Endothelial cell of umbilical vein (primary cell): ENCODE data around the gene KIF6.

ENCODE experiments used
- EZH2 ChIP-seq: IDR thresholded peaks from 2 replicates; pipeline ENCODE4 v1.6.1; 2012; ENCODE audit warnings: borderline replicate concordance, low read depth, mild to moderate bottlenecking, moderate library complexity, low read length, inconsistent platforms; ENCODE audit not compliant: severe bottlenecking
- MYC ChIP-seq: IDR thresholded peaks from one replicate; pipeline ENCODE4 v1.6.1; 2011; ENCODE audit warnings: mild to moderate bottlenecking, low read depth, low read length
- POLR2AphosphoS5 ChIP-seq: IDR thresholded peaks from 2 replicates; pipeline ENCODE4 v1.6.1; 2012; ENCODE audit warnings: low read depth, mild to moderate bottlenecking, control low read depth, low read length, moderate library complexity; ENCODE audit not compliant: insufficient read depth
- TF ChIP-seq, protein P1 (sequence below), 2 donors: IDR thresholded peaks; 1 replicate in 1 of 2; 2 replicates in 1 of 2; pipeline ENCODE4 v1.5.1; 2011; ENCODE audit warnings: low read length in 2 of 2, mild to moderate bottlenecking in 2 of 2, moderate library complexity in 2 of 2, control low read depth in 1 of 2, inconsistent platforms in 1 of 2, low read depth in 1 of 2; ENCODE audit not compliant: insufficient read depth in 1 of 2; ENCODE audit errors: extremely low read depth in 1 of 2
- TF ChIP-seq, protein P2 (sequence below): IDR thresholded peaks from 2 replicates; pipeline ENCODE4 v1.6.1; 2011; ENCODE audit not compliant: insufficient read depth, insufficient read length

DNA sequence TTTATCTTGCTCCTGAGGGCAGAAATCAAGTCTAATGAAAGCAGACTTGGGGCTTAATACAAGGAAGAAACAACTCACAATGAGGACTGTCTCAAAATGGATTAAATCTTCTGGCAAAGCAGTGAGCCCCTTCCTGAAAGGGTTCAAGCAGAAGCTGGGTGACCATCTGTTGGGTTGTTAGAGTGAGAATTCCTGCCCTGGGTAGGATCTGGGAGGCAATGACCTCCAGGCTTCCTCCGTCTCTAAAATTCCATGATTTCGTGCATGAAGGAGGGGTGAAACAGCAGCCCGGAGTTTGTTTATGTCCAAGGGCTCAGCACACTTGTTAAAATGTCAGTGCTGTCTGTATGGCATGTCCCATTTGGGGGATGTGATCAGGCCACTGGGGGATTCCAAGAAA is 338.7 kb downstream of the KIF6 start:
- TF ChIP-seq POLR2AphosphoS5, result no peak
- TF ChIP-seq EZH2, result no peak
- TF ChIP-seq MYC, result no peak
- TF ChIP-seq, protein P1, sequence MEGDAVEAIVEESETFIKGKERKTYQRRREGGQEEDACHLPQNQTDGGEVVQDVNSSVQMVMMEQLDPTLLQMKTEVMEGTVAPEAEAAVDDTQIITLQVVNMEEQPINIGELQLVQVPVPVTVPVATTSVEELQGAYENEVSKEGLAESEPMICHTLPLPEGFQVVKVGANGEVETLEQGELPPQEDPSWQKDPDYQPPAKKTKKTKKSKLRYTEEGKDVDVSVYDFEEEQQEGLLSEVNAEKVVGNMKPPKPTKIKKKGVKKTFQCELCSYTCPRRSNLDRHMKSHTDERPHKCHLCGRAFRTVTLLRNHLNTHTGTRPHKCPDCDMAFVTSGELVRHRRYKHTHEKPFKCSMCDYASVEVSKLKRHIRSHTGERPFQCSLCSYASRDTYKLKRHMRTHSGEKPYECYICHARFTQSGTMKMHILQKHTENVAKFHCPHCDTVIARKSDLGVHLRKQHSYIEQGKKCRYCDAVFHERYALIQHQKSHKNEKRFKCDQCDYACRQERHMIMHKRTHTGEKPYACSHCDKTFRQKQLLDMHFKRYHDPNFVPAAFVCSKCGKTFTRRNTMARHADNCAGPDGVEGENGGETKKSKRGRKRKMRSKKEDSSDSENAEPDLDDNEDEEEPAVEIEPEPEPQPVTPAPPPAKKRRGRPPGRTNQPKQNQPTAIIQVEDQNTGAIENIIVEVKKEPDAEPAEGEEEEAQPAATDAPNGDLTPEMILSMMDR (IDR thresholded peaks at IDR 0.05; ENCODE audit: extremely low read depth in 1 of 2, insufficient read depth in 1 of 2, low read depth in 1 of 2, low read length in 2 of 2), result no peak
- TF ChIP-seq, protein P2, sequence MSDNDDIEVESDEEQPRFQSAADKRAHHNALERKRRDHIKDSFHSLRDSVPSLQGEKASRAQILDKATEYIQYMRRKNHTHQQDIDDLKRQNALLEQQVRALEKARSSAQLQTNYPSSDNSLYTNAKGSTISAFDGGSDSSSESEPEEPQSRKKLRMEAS, result no peak
